PC-9 (cell line): ENCODE data around the gene ONECUT2. TPM values are rescaled to one million over a fixed set of nuclear protein-coding genes. Genes with fewer than 3 reads are reported as not detected.

Experiments used
- BruUV-seq: library from RNA; stranded (reverse); fragments of 400-500 nt; replicated peaks from 2 replicates; lab custom pipeline; 2021; lab: Mats Ljungman, UMichigan
- CTCF ChIA-PET: fragments of 300-600 bp; sonication (Branson Sonifier 250); formaldehyde crosslinking; loops from one replicate; lab custom pipeline; 2022; ENCODE audit warnings: antibody characterized with exemption; lab: Charles Lee
- POLR2A ChIA-PET: fragments of 300-600 bp; sonication (Branson Sonifier 250); formaldehyde crosslinking; loops from one replicate; lab custom pipeline; 2022; ENCODE audit warnings: antibody characterized with exemption; ENCODE audit not compliant: unreplicated experiment; lab: Charles Lee
- DNase-seq, 2 experiments: peaks; one replicate each; pipeline versions ENCODE4 v3.0.0 to v3.0.0-alpha.2; 2015 to 2022; ENCODE audit warnings: mixed read lengths in 1 of 2
- H2AFZ ChIP-seq: fragments of 200-600 bp; sonication (generic); 2 replicates; pipeline ENCODE4 v1.8.1; 2017; ENCODE audit warnings: antibody characterized with exemption
- H3F3A ChIP-seq: fragments of 200-600 bp; sonication (generic); 2 replicates; pipeline ENCODE4 v1.8.1; 2017; ENCODE audit warnings: antibody characterized with exemption, mild to moderate bottlenecking, low read depth; ENCODE audit not compliant: insufficient read depth
- H3K27ac ChIP-seq: fragments of 200-600 bp; sonication (generic); 2 replicates; pipeline ENCODE4 v1.6.1; 2016; ENCODE audit warnings: mixed run types
- H3K27me3 ChIP-seq: fragments of 200-600 bp; sonication (generic); 2 replicates; pipeline ENCODE4 v1.6.1; 2016; ENCODE audit warnings: low read depth, mixed run types; ENCODE audit not compliant: insufficient read depth
- H3K36me3 ChIP-seq: fragments of 200-600 bp; sonication (generic); 2 replicates; pipeline ENCODE4 v1.6.1; 2016; ENCODE audit warnings: low read depth, mixed run types
- H3K4me1 ChIP-seq: fragments of 200-600 bp; sonication (generic); replicated peaks from 2 replicates; pipeline ENCODE4 v1.6.1; 2016; ENCODE audit warnings: mixed run types; ENCODE audit not compliant: insufficient read depth
- H3K4me2 ChIP-seq: fragments of 200-600 bp; sonication (generic); 2 replicates; pipeline ENCODE4 v1.6.1; 2017; ENCODE audit warnings: mixed run types
- H3K4me3 ChIP-seq: fragments of 200-600 bp; sonication (generic); 2 replicates; pipeline ENCODE4 v1.6.1; 2016; ENCODE audit warnings: mixed run types
- H3K79me2 ChIP-seq: fragments of 200-600 bp; sonication (generic); 2 replicates; pipeline ENCODE4 v1.6.1; 2017; ENCODE audit warnings: low read depth, mixed run types
- H3K9me2 ChIP-seq: fragments of 200-600 bp; sonication (generic); 2 replicates; pipeline ENCODE4 v1.8.1; 2017; ENCODE audit warnings: mild to moderate bottlenecking; ENCODE audit not compliant: insufficient read depth
- H3K9me3 ChIP-seq: fragments of 200-600 bp; sonication (generic); 2 replicates; pipeline ENCODE4 v1.8.1; 2016; ENCODE audit warnings: low read depth; ENCODE audit not compliant: insufficient read depth
- H4K20me1 ChIP-seq: fragments of 200-600 bp; sonication (generic); 2 replicates; pipeline ENCODE4 v1.8.1; 2017; ENCODE audit not compliant: insufficient read depth
- EZH2 ChIP-seq: fragments of 200-600 bp; sonication (generic); IDR thresholded peaks from 2 replicates; pipeline ENCODE4 v1.8.0; 2017; ENCODE audit warnings: antibody characterized with exemption, low read depth
- intact Hi-C: fragments of 100-400 bp; cut with micrococcal nuclease; formaldehyde crosslinking; loops from one replicate; pipeline ENCODE4 v1.10.0; 2022; ENCODE audit not compliant: unreplicated experiment
- total RNA-seq: library from RNA; stranded (reverse); gene quantifications from 2 replicates; pipeline ENCODE4 v1.2.3, GENCODE V29; 2021
- TF ChIP-seq, protein P1 (sequence below): fragments of 200-600 bp; sonication (generic); conservative IDR thresholded peaks from 2 replicates; pipeline ENCODE4 v1.6.1; 2017; ENCODE audit warnings: mixed run types, antibody characterized with exemption, mild to moderate bottlenecking, moderate library complexity

The ONECUT2 gene
- total RNA-seq, 1 experiment from 2014 or later: 0.35 TPM

DNA sequence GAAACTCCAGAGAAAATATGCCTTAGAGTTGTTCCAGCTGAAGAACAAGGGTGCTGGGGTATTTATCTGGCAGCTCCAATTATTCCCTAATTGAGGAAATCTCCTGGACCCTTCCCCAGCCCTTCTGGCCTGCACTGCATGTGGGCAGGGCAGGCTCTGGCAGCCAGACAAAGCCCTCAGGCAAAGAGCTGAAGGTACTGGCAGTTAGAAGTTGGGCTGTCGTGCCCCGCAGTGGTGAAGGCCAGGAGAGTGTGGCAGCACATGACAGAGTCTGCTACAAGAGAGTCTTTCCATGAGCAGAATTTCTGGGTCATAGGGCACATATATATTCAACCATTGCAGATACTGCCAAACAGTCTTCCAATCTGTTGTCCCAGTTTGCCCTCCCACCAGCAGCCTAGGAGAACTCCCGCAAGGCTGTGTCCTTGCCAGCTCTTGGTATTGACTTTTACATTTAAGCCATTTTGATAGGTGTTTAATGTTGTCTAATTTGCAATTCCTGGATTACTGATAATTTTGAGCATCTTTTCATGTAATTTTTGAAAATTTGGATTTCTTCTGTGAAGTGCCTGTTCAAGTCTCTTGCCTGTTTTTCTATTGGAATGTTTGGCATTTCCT is 26.6 kb downstream of the ONECUT2 start:
- Histone ChIP-seq H3K27ac (no peak overlapping the region), H3F3A (no peaks in the 10 kb centered on the region), H3K9me2 (no peaks in the 10 kb centered on the region), H3K79me2 (0 out of 2 replicates have a peak, but pooled peaks cover 4% of the 10 kb centered on the region), H3K36me3 (no peaks in the 10 kb centered on the region), H3K27me3 (no peaks in the 10 kb centered on the region), H3K4me2 (no peak overlapping the region), H4K20me1 (no peaks in the 10 kb centered on the region; the same call in 1 of the 2 replicates), H2AFZ (no peak overlapping the region), H3K4me3 (no peak overlapping the region), H3K4me1 (no peaks in the 10 kb centered on the region), H3K9me3 (no peaks in the 10 kb centered on the region)
- intact Hi-C loops: no loop called here
- no peak for TF ChIP-seq EZH2
- TF ChIP-seq, protein P1, sequence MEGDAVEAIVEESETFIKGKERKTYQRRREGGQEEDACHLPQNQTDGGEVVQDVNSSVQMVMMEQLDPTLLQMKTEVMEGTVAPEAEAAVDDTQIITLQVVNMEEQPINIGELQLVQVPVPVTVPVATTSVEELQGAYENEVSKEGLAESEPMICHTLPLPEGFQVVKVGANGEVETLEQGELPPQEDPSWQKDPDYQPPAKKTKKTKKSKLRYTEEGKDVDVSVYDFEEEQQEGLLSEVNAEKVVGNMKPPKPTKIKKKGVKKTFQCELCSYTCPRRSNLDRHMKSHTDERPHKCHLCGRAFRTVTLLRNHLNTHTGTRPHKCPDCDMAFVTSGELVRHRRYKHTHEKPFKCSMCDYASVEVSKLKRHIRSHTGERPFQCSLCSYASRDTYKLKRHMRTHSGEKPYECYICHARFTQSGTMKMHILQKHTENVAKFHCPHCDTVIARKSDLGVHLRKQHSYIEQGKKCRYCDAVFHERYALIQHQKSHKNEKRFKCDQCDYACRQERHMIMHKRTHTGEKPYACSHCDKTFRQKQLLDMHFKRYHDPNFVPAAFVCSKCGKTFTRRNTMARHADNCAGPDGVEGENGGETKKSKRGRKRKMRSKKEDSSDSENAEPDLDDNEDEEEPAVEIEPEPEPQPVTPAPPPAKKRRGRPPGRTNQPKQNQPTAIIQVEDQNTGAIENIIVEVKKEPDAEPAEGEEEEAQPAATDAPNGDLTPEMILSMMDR: no peak
- ChIA-PET POLR2A (no interaction called here), CTCF (interaction anchor here (0.6 kb wide), 1 partner anchor 332 kb away, joined by 3 read pairs; no protein-coding TSS in a partner anchor)
- no TSS peak for BruUV-seq
- DNase-seq: peak in 1 of 2 experiments; percentile 29

DNA sequence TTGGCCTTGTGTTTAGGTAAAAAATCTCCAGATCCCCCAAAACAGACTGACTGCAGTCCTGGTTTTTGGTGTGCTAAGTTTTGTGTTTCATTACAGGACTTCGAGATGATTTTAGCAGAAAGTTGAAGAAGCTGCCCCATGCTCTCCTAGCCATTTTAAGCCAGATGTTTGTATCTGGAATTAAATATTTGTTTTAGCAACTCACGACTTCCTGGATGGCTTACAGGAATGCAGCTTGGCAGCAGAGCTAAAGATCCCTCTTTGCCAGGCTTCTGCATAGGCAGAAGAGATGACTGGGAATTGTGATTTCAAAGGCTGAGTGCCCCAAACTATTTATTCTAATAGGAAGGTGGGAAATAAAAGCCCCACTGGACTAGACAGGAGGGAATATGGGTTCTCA is 31.1 kb downstream of the ONECUT2 start:
- no peaks in the 10 kb centered on the region for H3K27me3 ChIP-seq
- H3K9me3 ChIP-seq: no peaks in the 10 kb centered on the region
- ChIA-PET POLR2A (no interaction called here), CTCF (no interaction called here)
- BruUV-seq: no TSS peak
- H3K36me3 ChIP-seq: no peaks in the 10 kb centered on the region
- H3K4me2 ChIP-seq: no peak overlapping the region
- no peak for DNase-seq
- H4K20me1 ChIP-seq: no peaks in the 10 kb centered on the region
- TF ChIP-seq, protein P1: no peak
- no peak for TF ChIP-seq EZH2
- no peaks in the 10 kb centered on the region for H3F3A ChIP-seq
- no peaks in the 10 kb centered on the region for H3K4me1 ChIP-seq
- H2AFZ ChIP-seq: no peak overlapping the region
- H3K4me3 ChIP-seq: no peak overlapping the region
- H3K27ac ChIP-seq: no peak overlapping the region
- intact Hi-C loops: no loop called here
- H3K9me2 ChIP-seq: no peaks in the 10 kb centered on the region
- H3K79me2 ChIP-seq: no peaks in the 10 kb centered on the region

DNA sequence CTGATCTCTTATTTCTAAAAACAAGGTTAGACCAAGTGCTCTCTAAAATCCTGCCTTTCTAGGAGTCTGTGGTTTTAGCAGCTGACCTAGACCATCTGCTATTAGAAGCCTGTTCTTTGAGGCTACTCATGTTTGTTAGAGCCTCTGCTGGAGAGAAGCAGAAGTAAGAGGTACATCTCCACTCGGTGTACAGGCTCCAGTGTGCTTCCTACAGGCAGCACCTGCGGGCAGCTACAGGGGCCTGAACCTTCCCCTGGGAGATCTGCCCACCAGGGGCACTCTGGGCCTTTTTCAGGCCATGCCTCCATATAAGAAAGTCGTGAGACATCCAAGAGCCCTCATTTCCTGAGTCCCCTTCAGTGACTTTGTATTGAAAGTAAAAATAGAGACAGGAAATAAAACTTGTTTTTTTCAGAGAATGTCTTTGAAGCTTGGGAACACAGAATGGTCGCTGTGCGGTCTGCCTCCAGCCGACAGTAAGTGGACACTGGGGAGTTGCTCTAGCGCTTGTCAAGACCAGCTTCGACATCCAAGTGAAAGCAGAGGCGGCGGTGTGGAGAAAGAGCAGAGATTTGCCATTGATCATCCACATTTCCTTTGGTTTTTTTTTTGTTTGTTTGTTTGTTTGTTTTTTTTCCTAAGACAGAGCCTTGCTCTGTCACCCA is 31.7 kb downstream of the ONECUT2 start:
- Histone ChIP-seq H3K27ac (no peak overlapping the region), H2AFZ (no peak overlapping the region), H4K20me1 (no peaks in the 10 kb centered on the region), H3K4me3 (no peak overlapping the region), H3K9me2 (no peaks in the 10 kb centered on the region), H3K79me2 (no peaks in the 10 kb centered on the region), H3K36me3 (no peaks in the 10 kb centered on the region), H3K4me2 (no peak overlapping the region), H3K4me1 (no peaks in the 10 kb centered on the region), H3K9me3 (no peaks in the 10 kb centered on the region), H3F3A (no peaks in the 10 kb centered on the region), H3K27me3 (no peaks in the 10 kb centered on the region)
- TF ChIP-seq, protein P1: no peak
- no peak for TF ChIP-seq EZH2
- ChIA-PET POLR2A (no interaction called here), CTCF (no interaction called here)
- no TSS peak for BruUV-seq
- DNase-seq: no peak
- intact Hi-C loops: no loop called here
